Adrenal gland (tissue), 12 donors: ENCODE results near the gene IZUMO4. TPM values are rescaled to one million over a fixed set of nuclear protein-coding genes. Genes with fewer than 3 reads are reported as not detected.

Experiments used
- DNase-seq, 7 donors: peaks; one replicate each; pipeline ENCODE4 v3.0.0-alpha.2; 2019 to 2020
- H3K27ac ChIP-seq, 5 donors: fragments of 200-600 bp; sonication (generic) in 4 of 5; 1 replicate in 3 of 5; 2 replicates in 2 of 5; pipeline versions ENCODE4 v1.5.1 to v1.8.0; 2016 to 2020; ENCODE audit warnings: mild to moderate bottlenecking in 1 of 5
- H3K27me3 ChIP-seq: fragments of 200-600 bp; 2 replicates; pipeline ENCODE4 v1.8.0; 2021
- H3K36me3 ChIP-seq, 2 donors: fragments of 200-600 bp; replicated peaks in 1 of 2; 1 replicate in 1 of 2; 2 replicates in 1 of 2; pipeline versions ENCODE4 v1.5.1 to v1.8.0; 2018 to 2022
- H3K4me1 ChIP-seq, 2 donors: fragments of 200-600 bp; replicated peaks in 1 of 2; 1 replicate in 1 of 2; 2 replicates in 1 of 2; pipeline versions ENCODE4 v1.5.1 to v1.8.0; 2018 to 2021
- H3K4me3 ChIP-seq, 4 donors: fragments of 200-600 bp; sonication (generic) in 3 of 4; one replicate each; pipeline ENCODE4 v1.5.1; 2016 to 2018
- H3K9me3 ChIP-seq, 3 donors: fragments of 200-600 bp; sonication (generic) in 1 of 3; replicated peaks in 1 of 3; 1 replicate in 2 of 3; 2 replicates in 1 of 3; pipeline versions ENCODE4 v1.5.1 to v1.8.0; 2016 to 2021
- POLR2A ChIP-seq, 2 donors: fragments of 450-650 bp; IDR thresholded peaks; one replicate each; pipeline ENCODE4 v1.6.1; 2017; ENCODE audit warnings: antibody characterized with exemption in 2 of 2, mild to moderate bottlenecking in 2 of 2, moderate library complexity in 1 of 2
- WGBS, 4 donors: extraction: QIAGEN DNeasy Blood & Tissue Kit in 2 of 4; methylation state at CpG; one replicate each; pipeline versions ENCODE4 v1.1.5 to v1.1.7; 2013 to 2017; 5-methylcytosine and 5-hydroxymethylcytosine counted together
- intact Hi-C, 2 donors: fragments of 100-400 bp; cut with DNase I; formaldehyde crosslinking; loops; one replicate each; pipeline versions ENCODE4 v1.14.1 to v1.15.0; 2022 to 2023
- polyA plus RNA-seq, 3 donors: library from polyadenylated mRNA; stranded (reverse); fragments of 200-250 nt in 2 of 3; fragments of 350-450 nt in 1 of 3; fragmentation: Illumina TruSeq in 1 of 3; extraction: RNeasy Lipid Tissue Mini Kit (QIAGEN cat#74804) in 1 of 3; gene quantifications; one replicate each; pipeline ENCODE4 v1.2.3, GENCODE V29; 2013 to 2014
- total RNA-seq, 9 donors: library from RNA; depleted of rRNA in 4 of 9; stranded (reverse); fragments of >200 nt in 4 of 9; fragments of 120-200 nt in 1 of 9; fragmentation: NEBNext Ultra II Directional in 1 of 9; extraction: Animal tissue kit (Norgen Biotek cat#: 25700) in 1 of 9; gene quantifications; one replicate each; pipeline versions ENCODE4 v1.1.0 to v1.2.4, GENCODE V29; 2013 to 2023
- TF ChIP-seq, protein P1 (sequence below), 6 experiments: fragments of 450-650 bp in 4 of 6; fragments of 200-600 bp in 2 of 6; sonication (generic) in 1 of 6; IDR thresholded peaks; 1 replicate in 5 of 6; 2 replicates in 1 of 6; pipeline versions ENCODE4 v1.5.1 to v1.8.0; 2016 to 2021; ENCODE audit warnings: antibody characterized with exemption in 6 of 6, mild to moderate bottlenecking in 2 of 6, moderate library complexity in 1 of 6
- donor health status: healthy with polysubstance abuse.
- donor health status: Bipolar disorder and iron deficiency.
- donor health status: DM: yes; HTN: yes; CAD: no.
- donor health status: DM: no; HTN: no; CAD: no.
- donor health status: DM: no; HTN: no; CAD: no.
- donor health status: DM: yes; HTN: yes; CAD: no.

The IZUMO4 gene
- total and polyA plus RNA-seq, 12 donors = 0.69 to 24.6 (median 2.5) TPM

DNA sequence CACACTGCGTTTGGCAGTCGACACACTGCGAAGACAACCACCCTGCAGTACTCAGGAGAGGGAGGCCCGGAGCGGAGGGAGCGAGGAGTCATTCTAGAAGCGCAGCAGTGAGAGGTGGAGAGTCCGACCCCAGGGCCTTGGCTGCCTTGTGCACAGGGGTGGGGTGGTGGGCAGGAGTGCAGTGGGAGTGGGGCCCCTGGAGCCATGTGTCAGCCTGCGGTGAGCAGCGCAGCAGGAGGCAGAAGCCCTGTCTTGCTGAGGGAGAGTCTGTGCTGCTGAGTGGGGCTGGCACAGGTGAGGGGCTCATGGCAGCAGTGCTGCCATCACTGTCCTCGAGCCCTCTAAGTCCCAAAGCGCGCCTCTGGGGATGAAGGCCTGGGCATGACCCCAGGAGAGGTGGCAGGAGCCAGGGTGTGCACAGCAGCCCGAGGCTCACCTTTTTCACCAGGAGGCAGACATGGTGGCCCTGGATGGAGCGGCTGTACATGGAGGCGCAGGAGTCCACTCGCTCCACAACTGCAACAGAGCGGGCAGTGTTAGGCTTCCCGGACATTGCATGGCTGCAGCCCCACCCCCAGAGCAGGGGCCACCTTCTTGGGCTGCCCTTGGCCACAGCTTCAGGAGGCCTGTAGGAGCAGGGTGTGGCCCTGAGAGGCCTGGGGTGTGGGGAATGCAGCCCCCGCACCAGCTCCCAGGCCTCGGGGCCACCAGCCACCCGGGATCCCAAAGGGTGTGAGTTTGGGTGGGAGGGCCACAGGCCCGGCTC lies 11.7 kb downstream of the IZUMO4 start:
- no peak for TF ChIP-seq POLR2A (IDR thresholded peaks at IDR 0.05)
- TF ChIP-seq, protein P1, sequence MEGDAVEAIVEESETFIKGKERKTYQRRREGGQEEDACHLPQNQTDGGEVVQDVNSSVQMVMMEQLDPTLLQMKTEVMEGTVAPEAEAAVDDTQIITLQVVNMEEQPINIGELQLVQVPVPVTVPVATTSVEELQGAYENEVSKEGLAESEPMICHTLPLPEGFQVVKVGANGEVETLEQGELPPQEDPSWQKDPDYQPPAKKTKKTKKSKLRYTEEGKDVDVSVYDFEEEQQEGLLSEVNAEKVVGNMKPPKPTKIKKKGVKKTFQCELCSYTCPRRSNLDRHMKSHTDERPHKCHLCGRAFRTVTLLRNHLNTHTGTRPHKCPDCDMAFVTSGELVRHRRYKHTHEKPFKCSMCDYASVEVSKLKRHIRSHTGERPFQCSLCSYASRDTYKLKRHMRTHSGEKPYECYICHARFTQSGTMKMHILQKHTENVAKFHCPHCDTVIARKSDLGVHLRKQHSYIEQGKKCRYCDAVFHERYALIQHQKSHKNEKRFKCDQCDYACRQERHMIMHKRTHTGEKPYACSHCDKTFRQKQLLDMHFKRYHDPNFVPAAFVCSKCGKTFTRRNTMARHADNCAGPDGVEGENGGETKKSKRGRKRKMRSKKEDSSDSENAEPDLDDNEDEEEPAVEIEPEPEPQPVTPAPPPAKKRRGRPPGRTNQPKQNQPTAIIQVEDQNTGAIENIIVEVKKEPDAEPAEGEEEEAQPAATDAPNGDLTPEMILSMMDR (IDR thresholded peaks at IDR 0.05) = no peak
- Histone ChIP-seq H3K4me3 (no peak overlapping the region), H3K27ac (peak overlapping the region in 1 of 5 donors; percentile 58), H3K9me3 (no peaks in the 10 kb centered on the region), H3K36me3 (peaks cover 0 to 83% of the 10 kb centered on the region in 2 donors), H3K27me3 (no peaks in the 10 kb centered on the region), H3K4me1 (no peaks in the 10 kb centered on the region)
- intact Hi-C loops = no loop called here
- WGBS, 4 donors = 87 to 95% (median 93%) methylated on average over 14 to 23 of the region's 23 CpGs
- DNase-seq = no peak

DNA sequence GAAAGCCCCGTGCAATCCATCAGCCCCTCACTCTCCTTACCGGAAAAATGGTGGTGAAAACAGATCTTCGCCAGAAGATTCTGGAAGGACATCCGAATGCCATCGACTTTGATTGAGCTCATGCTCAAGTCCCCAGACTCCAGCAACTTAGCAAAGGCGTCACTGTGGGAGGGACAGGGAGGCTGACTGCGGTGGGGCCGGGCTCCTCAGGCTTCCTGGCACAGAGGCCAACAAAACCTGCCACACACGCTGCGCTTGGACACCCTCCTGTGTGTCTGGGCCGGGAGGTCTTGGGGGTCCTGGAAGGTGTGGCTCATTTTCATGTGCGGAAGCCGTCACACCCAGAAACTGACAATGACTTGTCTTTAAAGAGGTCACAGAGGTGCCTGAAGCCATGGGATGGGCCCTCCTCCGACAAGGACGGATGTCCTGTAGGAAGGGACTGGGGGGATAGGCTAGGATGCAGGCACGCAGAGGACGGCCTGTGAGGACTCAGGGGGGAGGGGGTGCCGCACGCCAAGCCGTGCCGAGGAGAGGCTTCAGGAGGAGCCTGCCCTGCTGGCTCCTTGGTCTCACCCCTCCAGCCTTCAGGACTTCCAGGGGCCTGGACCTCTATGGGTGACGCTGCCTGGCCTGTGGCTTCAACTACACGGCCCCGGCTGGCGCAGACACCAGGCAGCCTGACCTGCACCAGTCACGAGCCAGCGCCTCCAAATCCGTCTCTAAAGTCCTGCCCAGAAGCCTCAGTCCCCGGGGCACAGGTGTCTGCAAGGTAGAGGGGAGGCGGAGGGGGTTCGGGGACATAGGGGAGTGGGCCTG lies 12.5 kb downstream of the IZUMO4 start:
- no peak overlapping the region for H3K4me3 ChIP-seq
- 79 to 90% (median 85%) methylated on average over 19 to 31 of the region's 31 CpGs for WGBS, 4 donors
- DNase-seq = no peak
- TF ChIP-seq POLR2A (IDR thresholded peaks at IDR 0.05) = no peak
- TF ChIP-seq, protein P1 (IDR thresholded peaks at IDR 0.05) = no peak
- H3K9me3 ChIP-seq = no peaks in the 10 kb centered on the region
- peak overlapping the region in 1 of 5 donors; percentile 58 for H3K27ac ChIP-seq
- H3K36me3 ChIP-seq = peaks cover 0 to 90% of the 10 kb centered on the region in 2 donors
- no peaks in the 10 kb centered on the region for H3K27me3 ChIP-seq
- intact Hi-C loops = no loop called here
- no peaks in the 10 kb centered on the region for H3K4me1 ChIP-seq

DNA sequence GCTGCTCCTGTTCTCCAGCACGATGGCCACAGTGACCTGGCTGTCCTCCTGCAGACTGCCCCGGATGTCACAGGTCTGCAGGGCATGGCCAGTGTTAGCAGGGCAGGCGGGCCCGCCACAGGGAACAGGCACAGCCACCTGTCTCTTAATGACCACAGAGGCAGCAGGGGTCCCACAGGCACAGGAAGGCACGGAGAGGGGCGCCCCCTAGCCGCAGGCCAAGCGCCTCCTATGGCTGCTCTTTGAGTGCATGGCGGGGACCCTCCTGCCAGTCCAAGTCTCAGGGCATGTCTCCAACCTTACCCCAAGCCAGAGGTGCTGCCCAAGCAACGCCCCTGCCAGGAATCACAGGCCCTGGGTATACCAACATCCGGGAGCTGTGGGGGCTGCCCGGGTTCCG lies 14.1 kb downstream of the IZUMO4 start:
- H3K27me3 ChIP-seq = no peaks in the 10 kb centered on the region
- no peaks in the 10 kb centered on the region for H3K4me1 ChIP-seq
- no peak overlapping the region for H3K4me3 ChIP-seq
- H3K36me3 ChIP-seq = peaks cover 0 to 99% of the 10 kb centered on the region in 2 donors
- H3K27ac ChIP-seq = no peak overlapping the region
- 88 to 100% (median 88%) methylated on average over 4 to 13 of the region's 13 CpGs; no CpG with 5 or more reads in 1 of the 4 donors for WGBS, 4 donors
- DNase-seq = no peak
- H3K9me3 ChIP-seq = no peaks in the 10 kb centered on the region
- no peak for TF ChIP-seq POLR2A (IDR thresholded peaks at IDR 0.05)
- TF ChIP-seq, protein P1 (IDR thresholded peaks at IDR 0.05) = no peak
- intact Hi-C loops = no loop called here

DNA sequence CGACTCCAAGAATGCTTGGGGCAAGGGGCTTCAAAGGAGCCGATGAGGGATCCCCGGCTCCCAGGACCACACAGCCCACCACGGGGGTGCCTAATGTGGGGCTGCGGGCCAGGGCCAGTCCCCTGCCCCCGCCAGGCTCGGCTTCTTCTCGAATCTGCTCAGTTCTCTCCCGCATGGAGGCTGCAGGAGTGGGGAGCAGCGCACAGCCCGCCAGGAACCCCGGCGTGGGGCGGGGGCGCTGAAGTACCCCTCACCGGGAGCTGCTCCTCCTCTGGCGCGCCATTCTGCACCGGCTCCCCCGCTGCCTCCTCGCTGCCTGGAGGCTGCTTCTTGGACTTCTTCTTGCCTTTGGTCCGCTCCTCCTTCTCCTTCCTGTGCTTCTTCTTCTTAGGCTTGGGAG lies 14.7 kb downstream of the IZUMO4 start:
- Histone ChIP-seq H3K9me3 (no peaks in the 10 kb centered on the region), H3K4me1 (no peaks in the 10 kb centered on the region), H3K36me3 (peaks cover 0 to 99% of the 10 kb centered on the region in 2 donors), H3K27ac (no peak overlapping the region), H3K27me3 (no peaks in the 10 kb centered on the region), H3K4me3 (no peak overlapping the region)
- WGBS, 4 donors = 89 to 94% (median 92%) methylated on average over 18 to 22 of the region's 22 CpGs
- intact Hi-C loops = no loop called here
- TF ChIP-seq, protein P1 (IDR thresholded peaks at IDR 0.05) = no peak
- no peak for TF ChIP-seq POLR2A (IDR thresholded peaks at IDR 0.05)
- no peak for DNase-seq
